Measurements from ENCODE around the gene CSKMT.
A peak's percentile ranks its signal among the peaks of the same experiment; 100 is the strongest.
"Not testable (repeated sequence)": the region's sequence is repeated elsewhere in the genome, so short reads cannot be mapped to it uniquely, and the experiment has no call there.

CSKMT gene

DNA sequence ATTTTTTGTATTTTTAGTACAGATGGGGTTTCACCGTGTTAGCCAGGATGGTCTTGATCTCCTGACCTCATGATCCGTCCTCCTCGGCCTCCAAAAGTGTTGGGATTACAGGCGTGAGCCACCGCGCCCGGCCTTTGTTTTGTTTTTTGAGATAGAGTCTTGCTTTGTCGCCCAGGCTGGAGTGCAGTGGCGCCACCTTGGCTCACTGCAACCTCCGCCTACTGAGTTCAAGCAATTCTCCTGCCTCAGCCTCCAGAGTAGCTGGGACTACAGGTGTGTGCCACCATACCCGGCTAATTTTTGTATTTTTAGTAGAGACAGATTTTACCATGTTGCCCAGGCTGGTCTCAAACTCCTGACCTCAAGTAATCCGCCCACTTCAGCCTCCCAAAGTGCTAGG lies 14.8 kb upstream of the CSKMT start:
- Histone ChIP-seq H3K79me1 (replicated peaks; ENCODE audit: low read length, poor library complexity, severe bottlenecking) (peaks cover 24% of the 10 kb centered on the region), H3K36me3 (ENCODE audit: control insufficient read depth in 1 of 2, insufficient read depth in 2 of 2, low read depth in 1 of 2, low read length in 2 of 2) (peaks cover 28 to 31% of the 10 kb centered on the region in 2 experiments), H3K4me1 (ENCODE audit: control insufficient read depth, insufficient read depth, low read depth, low read length) (peaks cover 11% of the 10 kb centered on the region)
- H2BK15ac ChIP-seq (ENCODE audit: low read depth, poor library complexity, severe bottlenecking); H3K4me2 ChIP-seq (ENCODE audit: low read length, poor library complexity, severe bottlenecking); H3K9me3 ChIP-seq (ENCODE audit: control insufficient read depth, low read length); H3K18ac ChIP-seq (ENCODE audit: low read depth in 1 of 2, low read length in 2 of 2); H4K8ac ChIP-seq (ENCODE audit: low read length); H2BK5ac ChIP-seq (ENCODE audit: low read depth, low read length, poor library complexity, severe bottlenecking); H3K14ac ChIP-seq (ENCODE audit: low read length in 2 of 2); H3K27me3 ChIP-seq (ENCODE audit: control insufficient read depth in 1 of 2, insufficient read depth in 1 of 2, low read length in 2 of 2); H3K27ac ChIP-seq (ENCODE audit: low read length, poor library complexity, severe bottlenecking); H2AK5ac ChIP-seq (ENCODE audit: low read length, severe bottlenecking); DNase-seq; H3K4ac ChIP-seq (ENCODE audit: low read depth in 1 of 2, low read length in 2 of 2); H3K4me3 ChIP-seq (ENCODE audit: insufficient read depth in 1 of 2, low read depth in 1 of 2, low read length in 2 of 2); H4K91ac ChIP-seq (ENCODE audit: low read length); H2AFZ ChIP-seq (ENCODE audit: low read depth, low read length); H3K9ac ChIP-seq (ENCODE audit: low read length); H3K23ac ChIP-seq (ENCODE audit: low read length in 2 of 2); H2BK120ac ChIP-seq (ENCODE audit: low read depth, low read length); H2BK12ac ChIP-seq (ENCODE audit: low read length in 2 of 2): not testable (repeated sequence)
- 96% methylated on average over 12 of the region's 12 CpGs for WGBS

DNA sequence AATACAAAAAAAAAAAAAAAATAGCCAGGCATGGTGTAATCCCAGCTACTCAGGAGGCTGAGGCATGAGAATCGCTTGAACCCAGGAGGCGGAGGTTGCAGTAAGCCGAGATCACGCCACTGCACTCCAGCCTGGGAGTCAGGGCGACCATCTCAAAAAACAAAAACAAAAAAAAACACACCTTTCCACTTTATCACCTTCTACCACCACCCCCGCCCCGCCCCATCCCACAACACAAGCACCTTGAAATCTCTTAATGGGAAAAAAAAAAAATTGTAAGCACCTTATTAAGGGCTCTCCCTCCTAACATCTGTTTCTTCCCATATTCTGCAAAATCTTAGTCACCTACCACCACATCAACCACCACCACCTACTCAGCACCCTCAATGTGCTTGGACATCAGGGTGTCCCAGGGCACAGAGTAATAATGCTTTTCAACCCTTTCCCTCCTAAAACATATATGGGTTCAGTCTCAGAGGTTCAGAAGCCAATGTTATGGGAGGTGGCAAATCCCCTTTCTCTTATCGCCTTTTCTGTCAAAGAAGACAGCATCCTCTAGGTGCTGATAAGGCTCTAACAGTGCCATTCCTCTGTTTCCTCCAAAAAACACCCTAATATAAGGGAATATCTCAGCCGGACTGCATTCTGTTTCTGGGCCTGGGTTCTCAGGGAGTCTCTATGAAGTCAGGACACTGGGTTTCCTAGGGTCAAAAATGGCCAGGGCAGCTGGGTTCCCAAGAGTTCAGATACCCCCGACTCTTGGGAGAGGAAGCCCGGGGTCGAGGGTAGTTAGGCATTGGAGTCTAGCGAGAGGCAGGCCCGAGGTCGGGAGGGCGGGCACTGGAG lies 12.7 kb upstream of the CSKMT start:
- Histone ChIP-seq H2AFZ (ENCODE audit: low read depth, low read length) (peak overlapping the region; percentile 74), H3K18ac (ENCODE audit: low read depth in 1 of 2, low read length in 2 of 2) (peak overlapping the region in 1 of 2 experiments; percentile 80), H4K8ac (ENCODE audit: low read length) (peak overlapping the region; percentile 78), H3K9me3 (ENCODE audit: control insufficient read depth, low read length) (no peaks in the 10 kb centered on the region), H3K27ac (ENCODE audit: low read length, poor library complexity, severe bottlenecking) (peak overlapping the region; percentile 46), H3K36me3 (ENCODE audit: control insufficient read depth in 1 of 2, insufficient read depth in 2 of 2, low read depth in 1 of 2, low read length in 2 of 2) (peaks cover 25% of the 10 kb centered on the region in 2 experiments), H2BK15ac (ENCODE audit: low read depth, poor library complexity, severe bottlenecking) (no peak overlapping the region), H3K79me1 (replicated peaks; ENCODE audit: low read length, poor library complexity, severe bottlenecking) (peaks cover 19% of the 10 kb centered on the region), H3K4ac (ENCODE audit: low read depth in 1 of 2, low read length in 2 of 2) (peak overlapping the region in 1 of 2 experiments; percentile 76), H3K4me3 (ENCODE audit: insufficient read depth in 1 of 2, low read depth in 1 of 2, low read length in 2 of 2) (peak overlapping the region; percentile 91 to 98), H2BK120ac (ENCODE audit: low read depth, low read length) (peak overlapping the region; percentile 95), H4K91ac (ENCODE audit: low read length) (no peak overlapping the region), H3K4me2 (ENCODE audit: low read length, poor library complexity, severe bottlenecking) (peak overlapping the region; percentile 83), H3K23ac (ENCODE audit: low read length in 2 of 2) (no peak overlapping the region), H3K14ac (ENCODE audit: low read length in 2 of 2) (no peak overlapping the region), H2BK12ac (ENCODE audit: low read length in 2 of 2) (no peak overlapping the region), H2BK5ac (ENCODE audit: low read depth, low read length, poor library complexity, severe bottlenecking) (no peak overlapping the region), H3K9ac (ENCODE audit: low read length) (peak overlapping the region; percentile 96), H3K27me3 (ENCODE audit: control insufficient read depth in 1 of 2, insufficient read depth in 1 of 2, low read length in 2 of 2) (no peaks in the 10 kb centered on the region), H2AK5ac (ENCODE audit: low read length, severe bottlenecking) (peak overlapping the region; percentile 44), H3K4me1 (ENCODE audit: control insufficient read depth, insufficient read depth, low read depth, low read length) (peaks cover 5% of the 10 kb centered on the region)
- WGBS = 39% methylated on average over 16 of the region's 16 CpGs
- no peak for DNase-seq

DNA sequence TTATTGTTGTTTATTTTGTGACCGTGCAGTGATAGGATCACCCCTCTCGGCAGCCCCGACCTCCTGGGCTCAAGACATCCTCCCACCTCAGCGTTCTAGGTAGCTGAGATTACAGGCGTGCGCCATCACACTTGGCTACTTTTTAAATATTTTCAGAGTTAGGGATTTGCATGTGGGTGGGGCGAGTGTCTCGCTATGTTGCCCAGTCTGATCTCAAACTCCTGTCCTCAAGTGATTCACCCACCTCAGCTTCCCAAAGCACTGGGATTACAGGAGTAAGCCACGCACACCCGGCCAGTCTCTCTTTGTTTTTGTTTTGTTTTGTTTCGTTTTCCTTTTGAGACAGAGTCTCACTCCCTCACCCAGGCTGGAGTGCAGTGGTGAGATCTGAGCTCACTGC lies 10.8 kb upstream of the CSKMT start:
- Histone ChIP-seq H4K8ac (ENCODE audit: low read length) (no peak overlapping the region), H4K91ac (ENCODE audit: low read length) (no peak overlapping the region), H3K4ac (ENCODE audit: low read depth in 1 of 2, low read length in 2 of 2) (no peak overlapping the region), H2BK15ac (ENCODE audit: low read depth, poor library complexity, severe bottlenecking) (no peak overlapping the region), H3K4me2 (ENCODE audit: low read length, poor library complexity, severe bottlenecking) (no peak overlapping the region), H3K18ac (ENCODE audit: low read depth in 1 of 2, low read length in 2 of 2) (no peak overlapping the region), H3K79me1 (replicated peaks; ENCODE audit: low read length, poor library complexity, severe bottlenecking) (peaks cover 10% of the 10 kb centered on the region), H3K27me3 (ENCODE audit: control insufficient read depth in 1 of 2, insufficient read depth in 1 of 2, low read length in 2 of 2) (no peaks in the 10 kb centered on the region), H3K36me3 (ENCODE audit: control insufficient read depth in 1 of 2, insufficient read depth in 2 of 2, low read depth in 1 of 2, low read length in 2 of 2) (peaks cover 5 to 6% of the 10 kb centered on the region in 2 experiments), H2AFZ (ENCODE audit: low read depth, low read length) (no peak overlapping the region), H3K4me1 (ENCODE audit: control insufficient read depth, insufficient read depth, low read depth, low read length) (peaks cover 5% of the 10 kb centered on the region), H2BK12ac (ENCODE audit: low read length in 2 of 2) (no peak overlapping the region), H3K14ac (ENCODE audit: low read length in 2 of 2) (no peak overlapping the region), H3K4me3 (ENCODE audit: insufficient read depth in 1 of 2, low read depth in 1 of 2, low read length in 2 of 2) (no peak overlapping the region), H3K9ac (ENCODE audit: low read length) (no peak overlapping the region), H2AK5ac (ENCODE audit: low read length, severe bottlenecking) (no peak overlapping the region), H2BK120ac (ENCODE audit: low read depth, low read length) (no peak overlapping the region), H3K9me3 (ENCODE audit: control insufficient read depth, low read length) (no peaks in the 10 kb centered on the region), H3K27ac (ENCODE audit: low read length, poor library complexity, severe bottlenecking) (no peak overlapping the region), H2BK5ac (ENCODE audit: low read depth, low read length, poor library complexity, severe bottlenecking) (no peak overlapping the region), H3K23ac (ENCODE audit: low read length in 2 of 2) (no peak overlapping the region)
- 97% methylated on average over 11 of the region's 11 CpGs for WGBS
- DNase-seq = no peak

- no peak overlapping the region for H2AFZ ChIP-seq (ENCODE audit: low read depth, low read length)
- no peak for DNase-seq
- 98% methylated on average over 4 of the region's 5 CpGs for WGBS
- H2BK15ac ChIP-seq (ENCODE audit: low read depth, poor library complexity, severe bottlenecking) = no peak overlapping the region
- no peak overlapping the region for H3K14ac ChIP-seq (ENCODE audit: low read length in 2 of 2)
- H3K36me3 ChIP-seq (ENCODE audit: control insufficient read depth in 1 of 2, insufficient read depth in 2 of 2, low read depth in 1 of 2, low read length in 2 of 2) = peaks cover 4 to 5% of the 10 kb centered on the region in 2 experiments
- no peaks in the 10 kb centered on the region for H3K9me3 ChIP-seq (ENCODE audit: control insufficient read depth, low read length)
- no peak overlapping the region for H2BK5ac ChIP-seq (ENCODE audit: low read depth, low read length, poor library complexity, severe bottlenecking)
- no peak overlapping the region for H4K91ac ChIP-seq (ENCODE audit: low read length)
- no peak overlapping the region for H3K4me2 ChIP-seq (ENCODE audit: low read length, poor library complexity, severe bottlenecking)
- peaks cover 2% of the 10 kb centered on the region for H3K4me1 ChIP-seq (ENCODE audit: control insufficient read depth, insufficient read depth, low read depth, low read length)
- no peak overlapping the region for H2BK12ac ChIP-seq (ENCODE audit: low read length in 2 of 2)
- H3K18ac ChIP-seq (ENCODE audit: low read depth in 1 of 2, low read length in 2 of 2) = no peak overlapping the region
- H3K23ac ChIP-seq (ENCODE audit: low read length in 2 of 2) = no peak overlapping the region
- no peaks in the 10 kb centered on the region for H3K27me3 ChIP-seq (ENCODE audit: control insufficient read depth in 1 of 2, insufficient read depth in 1 of 2, low read length in 2 of 2)
- no peak overlapping the region for H3K4ac ChIP-seq (ENCODE audit: low read depth in 1 of 2, low read length in 2 of 2)
- no peak overlapping the region for H2BK120ac ChIP-seq (ENCODE audit: low read depth, low read length)
- H3K79me1 ChIP-seq (replicated peaks; ENCODE audit: low read length, poor library complexity, severe bottlenecking) = peaks cover 4% of the 10 kb centered on the region
- no peak overlapping the region for H3K27ac ChIP-seq (ENCODE audit: low read length, poor library complexity, severe bottlenecking)
- no peak overlapping the region for H2AK5ac ChIP-seq (ENCODE audit: low read length, severe bottlenecking)
- no peak overlapping the region for H3K4me3 ChIP-seq (ENCODE audit: insufficient read depth in 1 of 2, low read depth in 1 of 2, low read length in 2 of 2)
- no peak overlapping the region for H3K9ac ChIP-seq (ENCODE audit: low read length)
- H4K8ac ChIP-seq (ENCODE audit: low read length) = no peak overlapping the region
Measured at GRCh38 chr11:62656796-62657429, 8.2 kb upstream of the CSKMT start.

Data from mesenchymal stem cell (in vitro differentiated cells and primary cell).